GM19452 (cell line): ENCODE data around the gene GRID1.

ENCODE experiments used
- ATAC-seq: cut with Tn5 transposase; IDR thresholded peaks from one replicate; pipeline ENCODE4 v1.9.1; 2021; ENCODE audit not compliant: unreplicated experiment

GRID1 gene

GRCh38 chr10:86370006-86370585, 3.5 kb upstream of the GRID1 start:
- ATAC-seq, result no peak

GRCh38 chr10:86368987-86369386, 2.4 kb upstream of the GRID1 start:
- ATAC-seq, result no peak

GRCh38 chr10:86368046-86368445, 1.5 kb upstream of the GRID1 start:
- no peak for ATAC-seq

- ATAC-seq, result peak; percentile 3
These were observed 757 bp upstream of the GRID1 start for GRCh38 chr10:86367152-86367951.

- ATAC-seq, result peak; percentile 36
These were observed 232 bp upstream of the GRID1 start for GRCh38 chr10:86366902-86367151.

- no peak for ATAC-seq
These were observed 1.1 kb downstream of the GRID1 start for GRCh38 chr10:86365346-86366032.

GRCh38 chr10:86364491-86365345, 1.9 kb downstream of the GRID1 start:
- ATAC-seq, result no peak

GRCh38 chr10:86363833-86364490, 2.6 kb downstream of the GRID1 start:
- no peak for ATAC-seq

GRCh38 chr10:86363184-86363832, 3.3 kb downstream of the GRID1 start:
- ATAC-seq, result no peak

GRCh38 chr10:86362586-86363183, 3.9 kb downstream of the GRID1 start:
- no peak for ATAC-seq

- no peak for ATAC-seq
These were observed 4.5 kb downstream of the GRID1 start for GRCh38 chr10:86362129-86362527.

- ATAC-seq, result no peak
These were observed 5.2 kb downstream of the GRID1 start for GRCh38 chr10:86361156-86362128.

GRCh38 chr10:86360657-86361056, 5.9 kb downstream of the GRID1 start:
- ATAC-seq, result no peak

GRCh38 chr10:86359954-86360353, 6.6 kb downstream of the GRID1 start:
- no peak for ATAC-seq

GRCh38 chr10:86359111-86359510, 7.5 kb downstream of the GRID1 start:
- ATAC-seq, result no peak

GRCh38 chr10:86357676-86358075, 8.9 kb downstream of the GRID1 start:
- ATAC-seq, result no peak

GRCh38 chr10:86357041-86357440, 9.6 kb downstream of the GRID1 start:
- ATAC-seq, result no peak

- ATAC-seq, result no peak
These were observed 10.3 kb downstream of the GRID1 start for GRCh38 chr10:86356296-86356695.

- no peak for ATAC-seq
These were observed 11.0 kb downstream of the GRID1 start for GRCh38 chr10:86355571-86356038.
